GM21737 (cell line): Measurements from ENCODE around the gene SLC25A38.

Experiments used
- ATAC-seq: cut with Tn5 transposase; IDR thresholded peaks from one replicate; pipeline ENCODE4 v1.9.1; 2021; ENCODE audit warnings: mild to moderate bottlenecking, moderate library complexity; ENCODE audit not compliant: unreplicated experiment

Gene SLC25A38

GRCh38 chr3:39432342-39432741 lies 49.2 kb downstream of the SLC25A38 start:
- no peak for ATAC-seq

DNA sequence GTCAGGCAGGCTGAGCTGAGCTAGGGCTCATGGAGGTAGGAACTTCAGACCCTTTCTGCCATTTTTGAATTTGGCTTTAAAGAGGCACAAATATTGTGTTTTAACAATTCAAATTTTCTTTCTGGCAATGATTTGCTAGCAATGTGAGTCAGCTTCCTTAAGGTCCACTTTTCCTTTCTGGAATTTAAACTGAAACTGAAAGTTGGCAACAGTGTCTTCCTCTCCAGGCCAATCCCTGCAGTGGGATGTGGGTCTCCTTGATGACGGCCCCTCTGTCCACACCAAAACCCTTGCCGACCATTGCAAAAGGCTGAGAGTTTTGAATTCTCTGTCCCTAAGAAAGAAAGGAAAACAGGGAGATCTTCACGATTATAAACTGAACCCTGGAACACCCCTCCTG lies 50.5 kb downstream of the SLC25A38 start:
- ATAC-seq: no peak

DNA sequence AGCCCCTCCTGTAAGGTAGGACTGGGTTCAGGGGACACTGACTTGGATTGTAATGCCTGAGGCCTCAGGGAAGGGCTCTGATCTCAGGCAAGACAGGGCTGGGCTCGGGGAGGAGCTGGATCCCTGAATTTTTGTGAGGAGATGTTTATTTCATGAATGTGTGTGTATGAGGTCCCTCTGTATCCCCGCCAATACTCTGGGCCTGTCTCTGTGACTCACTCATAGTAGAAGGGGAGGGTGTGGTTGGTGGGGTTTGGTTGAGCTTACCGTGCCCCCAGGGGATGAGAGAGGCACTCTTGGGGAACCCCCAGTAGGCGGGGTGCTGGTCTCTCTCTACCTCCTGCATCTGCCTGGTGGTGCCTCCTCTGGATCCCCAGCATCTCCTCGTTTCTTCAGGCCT lies 51.4 kb downstream of the SLC25A38 start:
- ATAC-seq: no peak

DNA sequence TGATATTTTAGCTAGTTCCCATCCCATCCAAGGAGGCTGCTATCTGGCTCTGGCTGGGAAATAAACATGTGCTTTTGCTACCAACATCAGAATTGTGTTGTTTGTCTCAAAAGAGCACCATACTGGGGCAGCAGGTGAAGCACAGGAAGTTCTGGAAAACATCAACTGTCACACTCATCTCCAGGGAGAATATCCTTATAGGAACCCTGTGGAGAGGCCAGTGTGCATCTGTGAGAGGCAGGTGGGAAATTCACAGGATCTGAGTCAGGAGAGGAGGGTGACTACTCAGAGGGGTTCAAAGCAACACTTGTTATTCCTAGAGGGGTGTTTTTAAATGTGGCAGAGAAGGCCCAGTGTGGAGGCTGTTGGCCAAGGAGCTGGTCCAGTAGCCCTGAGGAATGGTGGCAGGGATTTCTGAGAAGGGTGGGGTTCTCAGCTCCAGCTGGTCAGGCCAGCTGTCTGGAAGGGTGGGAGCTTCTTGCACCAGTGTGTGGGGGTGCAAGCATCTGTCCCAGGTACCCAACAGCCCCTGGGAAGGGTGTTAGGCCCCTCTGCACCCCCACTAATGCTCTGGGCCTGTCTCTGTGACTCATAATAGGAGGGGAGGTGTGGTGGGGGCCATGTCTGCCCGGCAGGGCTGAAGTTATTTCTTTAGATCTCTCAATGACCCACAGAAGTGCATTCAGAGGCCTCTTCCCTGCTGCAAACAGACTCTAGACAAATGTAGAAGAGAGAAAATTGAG lies 52.0 kb downstream of the SLC25A38 start:
- no peak for ATAC-seq

GRCh38 chr3:39438880-39439279 lies 55.7 kb downstream of the SLC25A38 start:
- no peak for ATAC-seq

DNA sequence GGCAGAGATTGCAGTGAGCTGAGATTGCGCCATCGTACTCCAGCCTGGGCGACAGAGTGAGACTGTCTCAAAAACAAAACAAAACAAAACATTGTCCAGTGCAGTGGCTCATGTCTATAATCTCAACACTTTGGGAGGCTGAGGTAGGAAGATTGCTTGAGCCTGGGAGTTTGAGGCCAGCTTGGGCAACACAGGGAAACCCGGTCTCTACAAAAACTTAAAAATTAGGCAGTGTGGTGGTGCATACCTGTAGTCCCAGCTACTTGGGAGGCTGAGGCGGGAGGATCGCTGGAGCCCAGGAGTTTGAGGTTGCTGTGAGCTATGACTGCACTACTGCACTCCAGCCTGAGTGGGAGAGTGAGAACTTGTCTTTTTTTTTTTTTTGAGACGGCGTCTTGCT lies 57.1 kb downstream of the SLC25A38 start:
- no peak for ATAC-seq

GRCh38 chr3:39443530-39443929 lies 60.4 kb downstream of the SLC25A38 start:
- no peak for ATAC-seq

GRCh38 chr3:39445927-39446326 lies 62.8 kb downstream of the SLC25A38 start:
- ATAC-seq: no peak

GRCh38 chr3:39446444-39446843 lies 63.3 kb downstream of the SLC25A38 start:
- ATAC-seq: no peak
